Cerebellar cortex (tissue), 1 donor: ENCODE data around the gene NR1H2.
A peak's percentile ranks its signal among the peaks of the same experiment; 100 is the strongest.

Experiments used
- DNase-seq: peaks from one replicate; pipeline ENCODE4 v3.0.0-alpha.2; 2015; ENCODE audit warnings: low spot score

The NR1H2 gene

GRCh38 chr19:50402544-50403301, 26.5 kb downstream of the NR1H2 start:
- DNase-seq = no peak

GRCh38 chr19:50406156-50406820, 30.0 kb downstream of the NR1H2 start:
- no peak for DNase-seq

- DNase-seq = no peak
Measured at GRCh38 chr19:50406829-50407228, 30.6 kb downstream of the NR1H2 start.

- no peak for DNase-seq
Measured at GRCh38 chr19:50409347-50409746, 33.1 kb downstream of the NR1H2 start.

GRCh38 chr19:50410109-50410508, 33.9 kb downstream of the NR1H2 start:
- DNase-seq = no peak

GRCh38 chr19:50412419-50412818, 36.2 kb downstream of the NR1H2 start:
- DNase-seq = no peak

- no peak for DNase-seq
Measured at GRCh38 chr19:50413096-50413495, 36.8 kb downstream of the NR1H2 start.

GRCh38 chr19:50413531-50413930, 37.3 kb downstream of the NR1H2 start:
- DNase-seq = no peak

- peak; percentile 71 for DNase-seq
Measured at GRCh38 chr19:50414864-50415660, 38.8 kb downstream of the NR1H2 start.

GRCh38 chr19:50415661-50416033, 39.4 kb downstream of the NR1H2 start:
- no peak for DNase-seq

GRCh38 chr19:50416034-50416977, 40.0 kb downstream of the NR1H2 start:
- DNase-seq = no peak

GRCh38 chr19:50417111-50418081, 41.1 kb downstream of the NR1H2 start:
- DNase-seq = no peak

- DNase-seq = no peak
Measured at GRCh38 chr19:50418176-50419021, 42.1 kb downstream of the NR1H2 start, which contains the start of gene SPIB. SPIB (plus strand) TSS chr19:50418938; CDS start chr19:50418963, 25 bp downstream.

GRCh38 chr19:50419022-50419579, 42.8 kb downstream of the NR1H2 start:
- no peak for DNase-seq

GRCh38 chr19:50419580-50420035, 43.4 kb downstream of the NR1H2 start:
- no peak for DNase-seq

- DNase-seq = no peak
Measured at GRCh38 chr19:50420127-50420526, 43.9 kb downstream of the NR1H2 start.

GRCh38 chr19:50420808-50421207, 44.6 kb downstream of the NR1H2 start:
- no peak for DNase-seq

GRCh38 chr19:50422397-50423278, 46.4 kb downstream of the NR1H2 start:
- DNase-seq = no peak
